HG03139 (cell line): ENCODE data around the gene HPSE2.
"Not testable (repeated sequence)": the region's sequence is repeated elsewhere in the genome, so short reads cannot be mapped to it uniquely, and the experiment has no call there.

Experiments
- ATAC-seq: cut with Tn5 transposase; IDR thresholded peaks from one replicate; pipeline ENCODE4 v1.9.1; 2021; ENCODE audit not compliant: unreplicated experiment

Gene HPSE2

DNA sequence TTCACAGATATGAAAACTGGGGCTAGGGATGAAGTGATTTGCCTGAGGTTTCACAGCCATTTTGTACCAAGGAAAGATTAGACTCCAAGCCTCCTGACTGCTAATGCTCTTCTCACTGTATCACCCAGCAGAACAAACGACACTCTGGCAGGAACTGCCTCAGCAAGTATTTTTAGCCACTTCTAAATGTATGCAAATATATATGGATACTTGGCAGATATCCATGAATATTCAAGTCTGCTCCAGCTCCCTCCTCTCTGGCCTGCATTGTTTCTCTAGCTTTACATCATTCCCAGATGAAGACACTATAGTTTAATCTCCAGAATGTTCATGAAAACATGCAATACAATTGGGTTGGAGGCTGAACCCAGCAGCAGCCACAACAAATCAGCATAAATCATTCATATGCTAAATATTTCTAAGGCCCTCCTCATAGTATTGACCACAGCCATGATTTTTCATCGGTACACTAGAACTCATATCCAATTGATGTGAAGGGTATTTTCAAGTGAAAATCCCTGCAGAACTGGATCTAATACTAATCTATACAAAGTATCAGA lies 65.5 kb downstream of the HPSE2 start:
- ATAC-seq, result no peak

DNA sequence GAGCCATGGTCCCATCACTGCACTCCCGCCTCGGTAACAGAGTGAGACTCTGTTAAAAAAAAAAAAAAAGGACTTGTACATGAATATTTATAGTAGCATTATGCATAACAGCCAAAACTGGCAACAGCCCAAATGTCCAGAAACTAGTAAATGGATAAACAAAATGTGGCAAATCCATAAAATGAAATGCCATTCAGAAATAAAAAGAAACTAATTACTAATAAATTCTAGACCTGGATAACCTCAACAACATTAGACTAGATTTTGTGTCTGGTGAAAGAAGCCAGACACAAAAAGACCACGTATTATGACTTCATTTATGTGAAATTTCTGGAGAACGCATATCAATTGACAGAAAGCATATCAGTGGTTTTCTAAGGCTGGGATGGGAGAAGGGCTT lies 74.5 kb downstream of the HPSE2 start:
- ATAC-seq, result no peak

DNA sequence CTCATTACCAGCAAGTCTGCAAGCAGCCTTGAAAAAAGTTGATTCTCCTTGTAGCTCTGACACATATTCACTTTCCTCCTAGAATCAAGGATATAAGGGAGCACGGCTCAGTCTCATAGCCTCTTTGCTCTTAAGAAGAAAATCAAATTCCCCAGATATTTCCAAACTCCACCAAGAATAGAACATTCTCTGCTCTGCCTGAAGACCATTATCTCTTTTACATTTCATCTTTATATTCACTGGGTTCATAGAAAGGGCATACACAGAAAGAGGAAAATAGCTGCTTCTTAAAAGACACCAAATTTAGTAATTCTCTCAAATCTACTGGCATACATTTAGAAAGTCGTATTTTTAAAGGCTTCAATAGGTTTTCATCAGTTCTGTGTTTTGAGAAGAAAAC lies 92.0 kb downstream of the HPSE2 start:
- no peak for ATAC-seq

DNA sequence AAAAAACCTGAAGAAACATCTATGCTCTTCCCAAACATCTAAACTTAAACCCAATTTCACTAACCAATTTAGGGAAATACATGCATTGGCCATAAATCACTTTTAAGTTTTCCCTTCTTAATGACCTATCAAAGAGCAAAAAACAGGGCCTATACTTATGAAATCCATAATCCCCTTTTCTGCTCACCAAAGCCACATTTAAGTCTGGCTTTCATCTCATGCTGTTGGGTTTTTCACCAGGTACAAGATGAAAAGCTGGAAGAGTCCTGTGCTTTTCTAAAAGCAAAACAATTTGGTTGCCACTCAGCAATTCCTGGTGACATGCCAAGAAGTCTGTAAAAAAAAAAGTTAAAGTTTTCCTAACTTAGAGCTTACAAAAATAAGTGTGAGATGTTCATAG lies 92.6 kb downstream of the HPSE2 start:
- ATAC-seq, result no peak

DNA sequence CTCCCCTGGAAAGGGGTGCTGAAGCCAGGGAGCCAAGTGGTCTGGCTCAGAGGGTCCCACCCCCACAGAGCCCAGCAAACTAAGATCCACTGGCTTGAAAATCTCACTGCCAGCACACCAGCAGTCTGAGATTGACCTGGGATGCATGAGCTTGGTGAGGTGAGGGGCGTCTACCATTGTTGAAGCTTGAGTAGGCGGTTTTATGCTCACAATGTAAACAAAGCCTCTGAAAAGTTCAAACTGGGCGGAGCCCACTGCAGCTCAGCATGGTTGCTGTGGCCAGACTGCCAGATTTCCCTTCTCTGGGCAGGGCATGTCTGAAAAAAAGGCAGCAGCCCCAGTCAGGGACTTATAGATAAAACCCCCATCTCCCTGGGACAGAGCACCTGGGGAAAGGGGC lies 102.8 kb downstream of the HPSE2 start:
- ATAC-seq, result not testable (repeated sequence)

DNA sequence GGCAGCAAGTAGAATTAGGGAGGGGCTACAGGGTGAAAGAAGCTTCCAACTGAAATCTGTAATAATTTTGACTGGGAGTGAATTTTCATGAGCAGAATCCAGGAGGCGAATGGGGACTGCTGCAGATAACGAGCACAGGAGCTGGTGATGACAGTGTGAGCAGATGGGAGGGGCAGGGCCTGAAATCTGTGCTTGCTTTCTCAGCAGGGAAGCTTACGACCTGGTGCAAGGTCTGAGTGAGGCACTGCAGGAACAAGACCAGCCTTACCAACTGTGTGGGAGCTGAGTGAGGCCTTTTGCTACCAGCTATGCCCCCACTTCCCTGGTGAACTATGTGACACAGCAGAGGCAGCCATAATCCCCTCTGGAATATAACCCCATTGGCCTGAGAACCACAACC lies 109.8 kb downstream of the HPSE2 start:
- no peak for ATAC-seq

DNA sequence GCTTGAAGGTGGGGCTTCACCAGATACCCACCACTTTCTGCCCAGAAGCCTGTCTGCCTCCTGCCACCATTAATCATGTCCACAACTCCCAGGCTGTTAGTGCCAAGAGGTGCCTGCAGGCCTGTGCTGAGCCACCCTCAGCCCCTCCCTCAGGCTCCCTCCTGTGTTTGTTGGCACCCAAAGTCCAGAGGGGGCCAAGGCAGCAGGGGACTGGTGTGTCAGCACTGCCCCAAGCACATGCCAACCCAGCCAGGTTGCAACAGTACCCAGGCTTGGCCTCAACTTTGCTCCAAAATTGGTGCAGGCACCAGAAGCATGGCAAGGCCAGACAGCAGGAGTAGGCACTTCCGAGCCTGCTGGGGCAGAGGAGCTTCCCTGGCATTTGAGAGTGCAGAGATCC lies 111.3 kb downstream of the HPSE2 start:
- no peak for ATAC-seq

DNA sequence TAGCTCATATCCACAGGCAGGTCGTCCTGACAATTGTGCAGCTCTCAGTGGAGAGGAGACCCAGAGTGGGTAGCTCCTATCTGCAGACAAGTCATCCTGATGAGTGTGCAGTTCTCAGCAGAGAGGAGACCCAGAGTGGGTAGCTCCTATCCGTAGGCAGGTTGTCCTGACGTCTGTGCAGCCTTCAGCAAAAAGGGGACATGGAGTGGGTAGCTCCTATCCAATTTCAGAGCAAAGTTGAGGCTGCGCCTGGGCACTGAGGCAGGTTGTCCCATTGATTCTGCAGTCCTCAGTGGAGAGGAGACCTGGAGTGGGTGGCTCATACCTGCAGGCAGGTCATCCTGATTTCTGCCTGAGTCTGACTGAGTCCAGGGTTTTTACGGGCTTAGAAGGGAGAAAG lies 111.8 kb downstream of the HPSE2 start:
- no peak for ATAC-seq

DNA sequence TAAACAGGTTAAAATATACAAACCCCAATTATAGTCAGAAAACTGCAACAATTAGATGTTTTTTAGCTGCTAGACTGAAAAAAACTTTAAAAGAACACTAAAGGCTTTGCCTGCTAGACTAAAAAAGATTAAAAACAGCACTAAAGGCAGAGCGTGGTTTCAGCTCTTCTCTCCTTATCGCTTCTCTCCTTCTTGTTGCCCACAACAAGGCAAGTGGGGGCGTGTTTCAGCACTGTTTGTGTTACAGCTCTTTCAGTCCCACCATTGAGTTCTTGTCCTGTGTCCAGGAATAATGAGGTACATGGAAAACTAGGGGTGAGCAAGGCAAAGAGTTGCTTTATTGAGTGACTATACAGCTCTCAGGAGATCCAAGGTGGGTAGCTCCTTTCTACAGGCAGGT lies 112.3 kb downstream of the HPSE2 start:
- no peak for ATAC-seq

DNA sequence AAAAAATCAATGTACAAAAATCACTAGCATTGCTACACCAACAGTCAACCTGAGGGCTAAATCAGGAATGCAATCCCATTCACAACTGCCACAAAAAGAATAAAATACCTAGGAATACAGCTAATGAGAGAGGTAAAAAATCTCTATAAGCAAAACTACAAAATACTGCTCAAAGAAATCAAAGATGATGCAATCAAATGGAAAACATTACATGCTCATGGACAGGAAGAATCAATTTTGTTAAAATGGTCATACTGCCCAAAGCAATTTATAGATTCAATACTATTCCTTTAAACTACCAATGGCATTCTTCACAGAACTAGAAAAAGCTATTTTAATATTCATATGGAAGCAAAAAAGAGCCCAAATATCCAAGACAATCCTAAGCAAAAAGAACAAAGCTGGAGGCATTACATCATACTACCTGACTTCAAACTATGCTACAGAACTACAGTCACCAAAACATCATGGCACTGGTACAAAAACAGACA lies 116.3 kb downstream of the HPSE2 start:
- ATAC-seq, result no peak

DNA sequence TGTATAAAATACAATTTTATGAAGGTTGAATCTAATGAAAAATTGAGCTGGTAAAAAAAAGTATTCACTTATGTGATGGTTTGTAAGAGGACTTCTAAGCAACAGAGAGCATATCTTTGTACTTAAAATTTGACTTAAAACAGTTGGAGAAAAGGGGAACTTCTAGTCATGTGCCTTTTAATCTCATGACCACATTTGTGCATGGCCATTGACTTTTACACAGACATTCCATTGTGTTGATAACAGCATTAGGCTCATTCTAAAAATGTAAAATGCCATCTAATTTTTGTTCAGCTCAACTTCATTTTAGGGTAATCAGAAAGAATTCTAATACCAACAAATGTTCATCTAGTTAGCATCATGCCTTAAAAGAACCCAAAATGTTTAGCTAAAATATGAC lies 119.9 kb downstream of the HPSE2 start:
- ATAC-seq, result no peak

DNA sequence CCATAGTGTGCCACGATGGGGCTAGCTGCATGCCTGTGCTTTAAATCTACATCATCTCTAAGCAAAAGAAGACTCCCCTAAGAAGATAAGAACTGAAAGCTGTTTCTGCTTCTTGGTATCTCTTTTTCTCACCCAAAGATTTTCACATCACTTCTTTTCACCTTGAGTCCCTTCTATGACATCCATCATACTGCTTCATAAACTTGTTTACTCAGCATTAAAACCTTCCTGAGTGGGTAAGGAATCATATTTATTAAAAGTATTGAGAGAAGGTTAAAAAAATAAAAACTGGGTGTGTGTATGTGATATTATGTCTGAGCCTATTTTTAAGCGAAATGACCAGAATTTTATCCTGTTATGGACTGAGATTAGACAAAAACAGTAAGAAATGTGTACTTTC lies 150.3 kb downstream of the HPSE2 start:
- no peak for ATAC-seq

DNA sequence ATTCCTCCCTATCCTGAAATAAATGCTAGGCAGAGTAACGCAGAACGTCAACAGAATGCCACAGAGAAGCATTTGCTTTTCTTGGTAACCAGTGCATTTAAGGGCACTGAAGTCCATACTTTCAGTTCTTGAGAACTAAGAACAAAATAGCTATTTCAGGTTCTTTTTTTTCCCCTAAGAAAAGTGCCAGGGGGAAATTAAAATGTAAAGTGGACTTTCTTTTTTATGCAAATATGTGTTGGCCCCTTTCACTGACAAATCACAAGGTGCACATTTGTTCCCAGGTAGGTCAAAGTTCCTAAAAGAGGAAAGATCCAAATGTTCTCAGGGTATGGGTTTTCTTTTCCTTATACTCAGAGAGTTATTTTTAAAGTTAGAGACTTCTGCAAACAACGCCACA lies 151.5 kb downstream of the HPSE2 start:
- ATAC-seq, result no peak

DNA sequence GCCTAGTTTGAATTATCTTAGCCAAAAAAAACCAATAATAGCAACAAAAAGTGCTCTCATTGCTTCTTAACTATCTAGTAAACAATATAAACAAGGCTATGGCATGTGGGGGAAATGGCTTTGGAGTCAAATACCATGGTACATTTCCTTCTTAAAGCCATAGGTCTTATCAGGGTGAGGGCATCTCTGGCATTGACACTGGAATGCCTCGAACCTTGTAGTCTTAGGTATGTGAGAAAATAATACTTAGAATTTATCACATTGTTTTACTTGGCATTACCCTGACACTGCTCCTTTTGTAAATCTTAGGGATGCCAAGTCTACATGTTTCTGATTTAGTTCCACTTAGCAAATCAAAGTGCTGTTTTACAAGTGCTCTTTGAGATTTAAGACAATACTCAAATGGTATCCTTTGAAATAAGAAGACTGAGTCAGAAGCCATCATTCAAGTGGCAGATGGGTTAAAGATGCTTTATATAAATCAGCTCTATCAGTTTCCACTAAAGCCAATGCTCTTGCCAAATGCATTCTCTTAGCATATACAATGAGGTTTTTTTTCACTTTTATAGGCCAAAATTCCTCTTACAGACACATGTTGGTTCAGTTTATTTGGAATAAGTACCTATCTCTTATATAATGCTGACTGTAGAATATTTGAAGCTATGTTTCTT lies 155.2 kb downstream of the HPSE2 start:
- no peak for ATAC-seq

DNA sequence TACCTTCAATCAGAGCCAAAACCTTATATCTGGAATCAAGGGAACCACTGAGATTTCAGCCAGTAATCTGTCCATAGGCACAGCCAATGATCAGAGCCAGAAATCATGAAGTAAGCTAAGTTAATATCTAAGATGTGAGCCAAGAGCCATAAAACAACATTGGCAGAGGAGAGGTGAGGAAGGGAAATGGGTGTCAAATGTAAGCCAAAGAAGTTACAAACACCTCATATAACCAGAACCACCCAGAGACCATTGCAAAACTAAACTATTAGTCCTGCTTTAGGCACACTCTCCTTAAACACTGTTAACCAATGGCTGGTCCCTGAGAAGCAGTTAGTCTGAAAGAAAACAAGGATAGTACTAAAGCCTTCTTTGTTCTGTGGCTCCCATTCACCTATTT lies 173.1 kb downstream of the HPSE2 start:
- ATAC-seq, result no peak

DNA sequence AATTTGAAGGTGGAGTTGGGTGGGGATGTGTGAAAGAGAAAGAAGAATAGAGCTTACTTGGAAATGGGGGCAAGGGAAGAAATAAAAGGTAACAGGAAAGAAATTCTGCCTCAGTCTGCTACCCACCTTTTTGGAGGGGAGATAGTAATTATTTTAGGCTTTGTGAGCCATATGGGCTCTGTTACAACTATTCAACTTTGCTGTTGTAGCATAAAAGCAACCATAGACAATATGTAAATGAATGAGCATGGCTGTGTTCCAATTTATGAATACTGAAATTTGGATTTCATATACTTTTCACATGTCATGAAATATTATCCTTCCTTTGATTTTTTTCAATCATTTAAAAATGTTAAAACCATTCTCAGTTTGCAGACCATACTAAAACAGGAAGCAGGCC lies 176.9 kb downstream of the HPSE2 start:
- no peak for ATAC-seq

DNA sequence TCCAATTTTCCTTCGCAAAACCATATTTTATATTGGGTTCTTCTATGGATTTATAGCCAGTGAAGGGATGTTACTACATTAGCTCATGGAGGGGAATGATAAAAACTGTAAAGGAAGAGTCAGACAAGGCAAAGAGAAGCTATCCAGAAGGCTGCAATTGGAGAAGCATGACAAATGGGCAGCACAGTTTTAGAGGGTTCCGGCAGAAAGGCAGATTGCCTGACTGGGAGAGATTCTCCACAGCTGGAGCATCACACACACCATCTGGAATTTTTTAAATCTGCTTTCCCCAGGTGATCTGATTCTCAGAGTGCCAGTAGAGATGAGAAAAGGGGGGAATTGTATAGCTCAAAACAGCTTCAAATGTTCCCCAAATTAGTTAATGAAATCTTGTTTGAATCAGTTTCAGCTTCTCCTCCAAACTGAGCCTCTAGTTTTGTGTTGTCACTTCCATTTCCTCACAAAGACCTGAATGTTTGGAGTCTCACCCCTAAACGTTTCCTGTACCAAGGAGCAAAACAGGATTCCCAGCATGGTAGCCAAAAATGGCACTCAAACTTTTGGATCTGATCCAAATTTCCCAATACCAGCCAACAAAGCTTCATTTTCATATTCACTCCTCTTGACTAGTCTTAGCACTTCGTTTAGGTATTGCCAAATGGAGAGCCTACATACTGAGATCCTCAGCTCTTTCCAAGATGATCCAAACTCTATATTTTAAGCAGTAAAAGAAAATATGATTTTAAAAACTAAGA lies 177.5 kb downstream of the HPSE2 start:
- no peak for ATAC-seq

DNA sequence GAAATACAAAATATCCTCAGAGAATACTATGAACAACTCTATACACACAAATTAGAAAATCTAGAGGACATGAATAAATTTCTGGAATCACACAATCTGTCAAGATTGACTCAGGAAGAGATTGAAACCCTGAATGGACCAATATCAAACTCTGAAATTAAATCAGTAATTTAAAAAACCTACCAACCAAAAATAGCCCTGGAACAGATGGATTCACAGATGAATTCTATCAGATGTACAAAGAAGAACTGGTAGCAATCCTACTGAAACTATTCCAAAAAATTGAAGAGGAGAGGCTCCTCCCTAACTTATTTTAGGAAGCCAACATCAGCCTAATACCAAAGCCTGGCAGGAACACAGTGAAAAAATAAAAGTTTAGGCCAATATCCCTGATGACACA lies 190.0 kb downstream of the HPSE2 start:
- no peak for ATAC-seq

DNA sequence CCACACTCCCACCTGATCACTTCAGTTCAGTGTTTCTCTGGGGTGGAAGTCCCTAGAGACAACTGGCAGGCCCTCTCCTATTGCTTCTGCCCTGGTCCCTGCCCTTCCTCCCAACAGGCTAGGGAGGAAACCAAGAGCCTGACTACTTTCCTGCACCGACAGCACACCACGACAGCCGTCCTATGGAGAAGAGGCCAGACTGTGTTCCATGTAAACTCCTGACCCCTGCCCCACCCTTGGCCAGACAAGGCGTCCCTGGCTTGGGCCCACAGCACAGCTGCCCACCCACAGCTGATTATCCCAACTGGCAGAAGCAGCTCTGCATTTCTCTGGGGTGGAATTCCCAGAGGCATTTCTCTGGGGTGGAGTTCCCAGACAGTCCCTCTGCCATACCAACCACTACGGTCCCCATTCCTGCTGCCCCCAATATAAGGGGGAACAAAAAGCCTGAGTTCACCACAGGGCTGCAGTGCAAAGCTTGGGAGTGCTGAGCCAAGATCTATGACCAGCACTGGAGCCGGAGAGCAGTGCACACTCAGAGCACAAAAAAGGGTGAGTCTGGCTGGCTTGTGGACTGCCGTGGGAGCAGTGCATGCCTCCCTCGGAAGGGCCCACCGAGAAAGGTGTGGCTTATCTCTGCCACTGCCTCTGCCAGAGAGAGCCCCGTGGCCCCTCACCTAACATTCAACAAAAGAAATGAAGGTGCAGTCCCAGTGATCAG lies 193.4 kb downstream of the HPSE2 start:
- ATAC-seq, result no peak

DNA sequence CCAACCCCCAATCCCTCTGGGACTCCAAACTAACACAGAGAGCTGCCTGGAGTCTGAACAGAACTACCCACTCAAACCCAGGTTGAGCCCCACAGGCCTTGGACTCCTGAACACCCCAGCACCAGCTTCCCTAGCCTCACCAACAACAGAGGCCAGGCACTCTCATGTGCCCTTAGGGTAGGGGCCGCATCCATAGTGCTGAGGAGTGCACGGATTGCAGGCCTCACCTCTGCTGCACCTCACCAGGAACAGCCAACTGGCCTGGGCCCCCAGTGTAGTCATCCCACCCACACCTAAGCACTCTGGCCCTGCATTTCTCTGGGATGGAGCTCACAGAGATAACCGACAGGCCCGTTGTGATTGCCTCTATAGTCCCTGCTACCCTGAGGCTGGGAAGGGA lies 194.2 kb downstream of the HPSE2 start:
- ATAC-seq, result no peak

DNA sequence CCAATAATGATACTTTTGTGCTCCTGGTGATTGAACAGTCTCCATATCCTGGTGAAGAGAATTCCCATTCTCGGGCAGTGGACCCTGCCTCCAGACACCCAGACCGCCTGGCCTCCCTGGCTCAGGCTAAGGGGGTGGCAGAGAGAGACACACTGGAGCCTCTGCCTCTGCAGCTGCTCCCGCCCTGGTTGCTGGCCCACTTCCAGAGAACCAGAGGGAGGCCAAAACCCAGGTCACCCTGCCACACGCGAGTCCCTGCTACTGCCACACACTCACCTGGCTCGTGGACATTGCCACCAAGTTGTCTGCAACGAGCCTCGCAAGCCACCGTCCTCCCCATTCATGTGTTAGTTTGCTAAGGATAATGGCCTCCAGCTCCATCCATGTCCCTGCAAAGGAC lies 221.8 kb downstream of the HPSE2 start:
- no peak for ATAC-seq

DNA sequence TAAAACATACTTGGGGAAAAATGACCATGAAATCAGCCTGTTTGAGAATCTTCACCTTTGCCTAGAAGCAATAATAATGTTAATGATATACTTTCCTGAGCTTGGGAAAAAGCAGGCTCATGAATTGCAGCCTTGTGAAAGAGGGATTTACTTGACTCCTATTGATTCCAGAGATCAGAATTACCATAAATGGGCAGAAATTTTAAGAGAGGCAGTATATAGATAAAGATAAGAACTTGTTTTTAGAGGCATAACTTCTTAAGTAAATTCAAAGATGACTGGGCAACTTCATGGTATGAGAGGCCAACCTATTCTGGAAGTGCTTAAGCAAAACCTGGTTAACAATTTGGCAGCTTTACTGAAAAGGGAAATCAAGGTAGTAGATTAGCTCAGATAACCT lies 225.4 kb downstream of the HPSE2 start:
- ATAC-seq, result no peak
